ENCODE data around the gene WDSUB1.

Gene WDSUB1

DNA sequence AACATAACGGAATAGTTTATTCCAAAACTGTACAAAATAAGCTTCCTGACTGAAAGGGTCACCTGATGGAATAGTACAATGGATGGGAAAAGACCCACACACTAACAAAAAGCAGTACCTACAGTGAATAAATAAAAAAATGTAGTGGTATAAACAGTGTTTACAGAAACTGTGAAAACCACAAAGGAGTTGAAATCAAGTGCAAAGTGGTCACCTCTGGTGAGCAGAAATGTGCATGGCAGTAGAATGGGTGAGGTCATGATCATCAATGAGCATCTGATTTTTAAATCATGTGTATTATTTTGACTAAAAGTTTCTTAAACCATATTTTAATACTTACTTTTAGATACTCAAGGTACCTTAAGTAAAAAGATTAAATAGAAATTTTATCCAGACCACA lies 11.4 kb downstream of the WDSUB1 start:
- H3K79me1 ChIP-seq (replicated peaks; ENCODE audit: low read length, poor library complexity, severe bottlenecking): peaks cover 8% of the 10 kb centered on the region
- no CpG with 5 or more reads among the region's 1 CpG for WGBS

GRCh38 chr2:159272156-159272555 lies 14.3 kb downstream of the WDSUB1 start:
- Histone ChIP-seq H3K23ac (ENCODE audit: low read length in 2 of 2) (no peak overlapping the region), H3K9me3 (ENCODE audit: control insufficient read depth, low read length) (no peaks in the 10 kb centered on the region), H3K4ac (ENCODE audit: low read depth in 1 of 2, low read length in 2 of 2) (no peak overlapping the region), H3K4me2 (ENCODE audit: low read length, poor library complexity, severe bottlenecking) (no peak overlapping the region), H3K27me3 (ENCODE audit: control insufficient read depth in 1 of 2, insufficient read depth in 1 of 2, low read length in 2 of 2) (no peaks in the 10 kb centered on the region), H2BK12ac (ENCODE audit: low read length in 2 of 2) (no peak overlapping the region), H3K36me3 (ENCODE audit: control insufficient read depth in 1 of 2, insufficient read depth in 2 of 2, low read depth in 1 of 2, low read length in 2 of 2) (peaks cover 0 to 15% of the 10 kb centered on the region in 2 experiments), H2BK15ac (ENCODE audit: low read depth, poor library complexity, severe bottlenecking) (no peak overlapping the region), H2BK5ac (ENCODE audit: low read depth, low read length, poor library complexity, severe bottlenecking) (no peak overlapping the region), H3K4me3 (ENCODE audit: insufficient read depth in 1 of 2, low read depth in 1 of 2, low read length in 2 of 2) (no peak overlapping the region), H3K27ac (ENCODE audit: low read length, poor library complexity, severe bottlenecking) (no peak overlapping the region), H3K9ac (ENCODE audit: low read length) (no peak overlapping the region), H4K8ac (ENCODE audit: low read length) (no peak overlapping the region), H3K79me1 (replicated peaks; ENCODE audit: low read length, poor library complexity, severe bottlenecking) (peaks cover 6% of the 10 kb centered on the region), H2AK5ac (ENCODE audit: low read length, severe bottlenecking) (no peak overlapping the region), H2AFZ (ENCODE audit: low read depth, low read length) (no peak overlapping the region), H2BK120ac (ENCODE audit: low read depth, low read length) (no peak overlapping the region), H3K18ac (ENCODE audit: low read depth in 1 of 2, low read length in 2 of 2) (no peak overlapping the region), H3K4me1 (ENCODE audit: control insufficient read depth, insufficient read depth, low read depth, low read length) (no peaks in the 10 kb centered on the region), H4K91ac (ENCODE audit: low read length) (no peak overlapping the region), H3K14ac (ENCODE audit: low read length in 2 of 2) (no peak overlapping the region)
- WGBS: 81% methylated on average over 5 of the region's 5 CpGs
- no peak for DNase-seq

More for the DNA sequence above, 11.4 kb downstream of the WDSUB1 start:
- Histone ChIP-seq H3K36me3 (ENCODE audit: control insufficient read depth in 1 of 2, insufficient read depth in 2 of 2, low read depth in 1 of 2, low read length in 2 of 2) (peaks cover 0 to 15% of the 10 kb centered on the region in 2 experiments), H2BK120ac (ENCODE audit: low read depth, low read length) (no peak overlapping the region), H3K4me1 (ENCODE audit: control insufficient read depth, insufficient read depth, low read depth, low read length) (no peaks in the 10 kb centered on the region), H2AFZ (ENCODE audit: low read depth, low read length) (no peak overlapping the region), H3K23ac (ENCODE audit: low read length in 2 of 2) (no peak overlapping the region), H3K4me3 (ENCODE audit: insufficient read depth in 1 of 2, low read depth in 1 of 2, low read length in 2 of 2) (no peak overlapping the region), H3K27ac (ENCODE audit: low read length, poor library complexity, severe bottlenecking) (no peak overlapping the region), H3K14ac (ENCODE audit: low read length in 2 of 2) (no peak overlapping the region), H3K4me2 (ENCODE audit: low read length, poor library complexity, severe bottlenecking) (no peak overlapping the region), H3K4ac (ENCODE audit: low read depth in 1 of 2, low read length in 2 of 2) (no peak overlapping the region), H4K8ac (ENCODE audit: low read length) (no peak overlapping the region), H2BK5ac (ENCODE audit: low read depth, low read length, poor library complexity, severe bottlenecking) (no peak overlapping the region), H2AK5ac (ENCODE audit: low read length, severe bottlenecking) (no peak overlapping the region), H3K18ac (ENCODE audit: low read depth in 1 of 2, low read length in 2 of 2) (no peak overlapping the region), H4K91ac (ENCODE audit: low read length) (no peak overlapping the region), H2BK12ac (ENCODE audit: low read length in 2 of 2) (no peak overlapping the region), H3K9ac (ENCODE audit: low read length) (no peak overlapping the region), H3K27me3 (ENCODE audit: control insufficient read depth in 1 of 2, insufficient read depth in 1 of 2, low read length in 2 of 2) (no peaks in the 10 kb centered on the region), H2BK15ac (ENCODE audit: low read depth, poor library complexity, severe bottlenecking) (no peak overlapping the region), H3K9me3 (ENCODE audit: control insufficient read depth, low read length) (no peaks in the 10 kb centered on the region)
- DNase-seq: no peak

GRCh38 chr2:159270744-159271379 lies 15.6 kb downstream of the WDSUB1 start:
- Histone ChIP-seq H3K14ac (ENCODE audit: low read length in 2 of 2) (no peak overlapping the region), H2AK5ac (ENCODE audit: low read length, severe bottlenecking) (no peak overlapping the region), H3K79me1 (replicated peaks; ENCODE audit: low read length, poor library complexity, severe bottlenecking) (peaks cover 5% of the 10 kb centered on the region), H4K8ac (ENCODE audit: low read length) (no peak overlapping the region), H2BK5ac (ENCODE audit: low read depth, low read length, poor library complexity, severe bottlenecking) (no peak overlapping the region), H3K4me1 (ENCODE audit: control insufficient read depth, insufficient read depth, low read depth, low read length) (no peaks in the 10 kb centered on the region), H3K36me3 (ENCODE audit: control insufficient read depth in 1 of 2, insufficient read depth in 2 of 2, low read depth in 1 of 2, low read length in 2 of 2) (peaks cover 2 to 15% of the 10 kb centered on the region in 2 experiments), H3K18ac (ENCODE audit: low read depth in 1 of 2, low read length in 2 of 2) (no peak overlapping the region), H2BK120ac (ENCODE audit: low read depth, low read length) (no peak overlapping the region), H4K91ac (ENCODE audit: low read length) (no peak overlapping the region), H3K9me3 (ENCODE audit: control insufficient read depth, low read length) (no peaks in the 10 kb centered on the region), H2BK15ac (ENCODE audit: low read depth, poor library complexity, severe bottlenecking) (no peak overlapping the region), H3K27me3 (ENCODE audit: control insufficient read depth in 1 of 2, insufficient read depth in 1 of 2, low read length in 2 of 2) (no peaks in the 10 kb centered on the region), H3K4me3 (ENCODE audit: insufficient read depth in 1 of 2, low read depth in 1 of 2, low read length in 2 of 2) (no peak overlapping the region), H2BK12ac (ENCODE audit: low read length in 2 of 2) (no peak overlapping the region), H2AFZ (ENCODE audit: low read depth, low read length) (no peak overlapping the region), H3K27ac (ENCODE audit: low read length, poor library complexity, severe bottlenecking) (no peak overlapping the region), H3K4me2 (ENCODE audit: low read length, poor library complexity, severe bottlenecking) (no peak overlapping the region), H3K9ac (ENCODE audit: low read length) (no peak overlapping the region), H3K23ac (ENCODE audit: low read length in 2 of 2) (no peak overlapping the region), H3K4ac (ENCODE audit: low read depth in 1 of 2, low read length in 2 of 2) (no peak overlapping the region)
- 96% methylated on average over 3 of the region's 4 CpGs for WGBS
- DNase-seq: no peak

GRCh38 chr2:159267921-159268320 lies 18.6 kb downstream of the WDSUB1 start:
- H2BK15ac ChIP-seq (ENCODE audit: low read depth, poor library complexity, severe bottlenecking): no peak overlapping the region
- no peak overlapping the region for H3K9ac ChIP-seq (ENCODE audit: low read length)
- H2AK5ac ChIP-seq (ENCODE audit: low read length, severe bottlenecking): no peak overlapping the region
- H3K27ac ChIP-seq (ENCODE audit: low read length, poor library complexity, severe bottlenecking): no peak overlapping the region
- no peak overlapping the region for H3K18ac ChIP-seq (ENCODE audit: low read depth in 1 of 2, low read length in 2 of 2)
- peaks cover 5 to 8% of the 10 kb centered on the region in 2 experiments for H3K36me3 ChIP-seq (ENCODE audit: control insufficient read depth in 1 of 2, insufficient read depth in 2 of 2, low read depth in 1 of 2, low read length in 2 of 2)
- H4K8ac ChIP-seq (ENCODE audit: low read length): no peak overlapping the region
- H2BK120ac ChIP-seq (ENCODE audit: low read depth, low read length): no peak overlapping the region
- no peak overlapping the region for H3K14ac ChIP-seq (ENCODE audit: low read length in 2 of 2)
- no peak overlapping the region for H2BK5ac ChIP-seq (ENCODE audit: low read depth, low read length, poor library complexity, severe bottlenecking)
- H3K79me1 ChIP-seq (replicated peaks; ENCODE audit: low read length, poor library complexity, severe bottlenecking): peaks cover 5% of the 10 kb centered on the region
- H4K91ac ChIP-seq (ENCODE audit: low read length): no peak overlapping the region
- H3K4me3 ChIP-seq (ENCODE audit: insufficient read depth in 1 of 2, low read depth in 1 of 2, low read length in 2 of 2): no peak overlapping the region
- no peak overlapping the region for H3K4ac ChIP-seq (ENCODE audit: low read depth in 1 of 2, low read length in 2 of 2)
- no peaks in the 10 kb centered on the region for H3K9me3 ChIP-seq (ENCODE audit: control insufficient read depth, low read length)
- H3K23ac ChIP-seq (ENCODE audit: low read length in 2 of 2): no peak overlapping the region
- no peak overlapping the region for H2BK12ac ChIP-seq (ENCODE audit: low read length in 2 of 2)
- no CpG with 5 or more reads among the region's 1 CpG for WGBS
- DNase-seq: no peak
- H3K4me1 ChIP-seq (ENCODE audit: control insufficient read depth, insufficient read depth, low read depth, low read length): no peaks in the 10 kb centered on the region
- no peaks in the 10 kb centered on the region for H3K27me3 ChIP-seq (ENCODE audit: control insufficient read depth in 1 of 2, insufficient read depth in 1 of 2, low read length in 2 of 2)
- no peak overlapping the region for H2AFZ ChIP-seq (ENCODE audit: low read depth, low read length)
- no peak overlapping the region for H3K4me2 ChIP-seq (ENCODE audit: low read length, poor library complexity, severe bottlenecking)

Measured in mesenchymal stem cell (in vitro differentiated cells and primary cell).